ENCODE results near the gene NRBF2.
"Not testable (repeated sequence)": the region's sequence is repeated elsewhere in the genome, so short reads cannot be mapped to it uniquely, and the experiment has no call there.

Gene NRBF2

GRCh38 chr10:63146503-63146902, 13.4 kb downstream of the NRBF2 start:
- no peaks in the 10 kb centered on the region for H3F3A ChIP-seq (ENCODE audit: insufficient read depth, low read length)
- no peaks in the 10 kb centered on the region; the same call in 1 of the 2 replicates for H3K36me3 ChIP-seq (replicated peaks; ENCODE audit: insufficient read depth, low read length)
- DNase-seq: no peak
- no peaks in the 10 kb centered on the region for H3K9me3 ChIP-seq (replicated peaks; ENCODE audit: insufficient read depth, low read length)
- TF ChIP-seq EZH2 (optimal IDR thresholded peaks at IDR 0.05; ENCODE audit: low read depth, low read length) (no peak), EZH2phosphoT487 (IDR thresholded peaks at IDR 0.05; ENCODE audit: low read length) (no peak), CTCF (IDR thresholded peaks at IDR 0.05; ENCODE audit: low read length) (no peak)
- H3K79me2 ChIP-seq (ENCODE audit: low read length): peaks cover 94% of the 10 kb centered on the region
- no peak overlapping the region for H3K4me3 ChIP-seq (ENCODE audit: low read length)
- H3K9ac ChIP-seq (ENCODE audit: low read length): no peak overlapping the region
- H3K27me3 ChIP-seq (replicated peaks; ENCODE audit: insufficient read depth, low read length): no peaks in the 10 kb centered on the region
- H4K20me1 ChIP-seq (ENCODE audit: insufficient read depth, low read length): peaks cover 3% of the 10 kb centered on the region; the same call in 1 of the 2 replicates
- no peaks in the 10 kb centered on the region for H3K4me1 ChIP-seq (ENCODE audit: low read length)
- H2AFZ ChIP-seq (ENCODE audit: low read length): no peak overlapping the region
- H3K27ac ChIP-seq (ENCODE audit: low read length): no peak overlapping the region
- H3K4me2 ChIP-seq (ENCODE audit: low read depth, low read length): no peak overlapping the region
- H3K9me2 ChIP-seq (replicated peaks; ENCODE audit: insufficient read depth, low read length): no peaks in the 10 kb centered on the region

GRCh38 chr10:63150745-63151144, 17.6 kb downstream of the NRBF2 start:
- TF ChIP-seq CTCF (IDR thresholded peaks at IDR 0.05; ENCODE audit: low read length) (no peak), EZH2 (optimal IDR thresholded peaks at IDR 0.05; ENCODE audit: low read depth, low read length) (no peak), EZH2phosphoT487 (IDR thresholded peaks at IDR 0.05; ENCODE audit: low read length) (no peak)
- DNase-seq: no peak
- Histone ChIP-seq H4K20me1 (ENCODE audit: insufficient read depth, low read length) (no peaks in the 10 kb centered on the region; the same call in 1 of the 2 replicates), H3K36me3 (replicated peaks; ENCODE audit: insufficient read depth, low read length) (no peaks in the 10 kb centered on the region; the same call in 1 of the 2 replicates), H3K4me1 (ENCODE audit: low read length) (no peaks in the 10 kb centered on the region), H3K79me2 (ENCODE audit: low read length) (peaks cover 52% of the 10 kb centered on the region), H3K4me3 (ENCODE audit: low read length) (no peak overlapping the region), H3K9ac (ENCODE audit: low read length) (no peak overlapping the region), H3K27me3 (replicated peaks; ENCODE audit: insufficient read depth, low read length) (no peaks in the 10 kb centered on the region), H3K9me3 (replicated peaks; ENCODE audit: insufficient read depth, low read length) (no peaks in the 10 kb centered on the region), H3K4me2 (ENCODE audit: low read depth, low read length) (no peak overlapping the region), H3K27ac (ENCODE audit: low read length) (no peak overlapping the region), H3K9me2 (replicated peaks; ENCODE audit: insufficient read depth, low read length) (no peaks in the 10 kb centered on the region), H2AFZ (ENCODE audit: low read length) (no peak overlapping the region), H3F3A (ENCODE audit: insufficient read depth, low read length) (no peaks in the 10 kb centered on the region)

- H3K9me2 ChIP-seq (replicated peaks; ENCODE audit: insufficient read depth, low read length); H3K4me2 ChIP-seq (ENCODE audit: low read depth, low read length); H3K36me3 ChIP-seq (replicated peaks; ENCODE audit: insufficient read depth, low read length); H3K27ac ChIP-seq (ENCODE audit: low read length); H3K4me1 ChIP-seq (ENCODE audit: low read length); H3K9ac ChIP-seq (ENCODE audit: low read length); DNase-seq; H3K9me3 ChIP-seq (replicated peaks; ENCODE audit: insufficient read depth, low read length); H4K20me1 ChIP-seq (ENCODE audit: insufficient read depth, low read length); H3K4me3 ChIP-seq (ENCODE audit: low read length); H2AFZ ChIP-seq (ENCODE audit: low read length); H3F3A ChIP-seq (ENCODE audit: insufficient read depth, low read length); H3K27me3 ChIP-seq (replicated peaks; ENCODE audit: insufficient read depth, low read length): not testable (repeated sequence)
- peaks cover 23% of the 10 kb centered on the region for H3K79me2 ChIP-seq (ENCODE audit: low read length)
Measured at GRCh38 chr10:63153868-63154545, 20.9 kb downstream of the NRBF2 start.

Measured in MM.1S (cell line).